Measurements from ENCODE around the gene GRK4.
"Not testable (repeated sequence)": the region's sequence is repeated elsewhere in the genome, so short reads cannot be mapped to it uniquely, and the experiment has no call there.

The GRK4 gene

GRCh38 chr4:2977211-2978088 is 14.1 kb downstream of the GRK4 start:
- TF ChIP-seq CTCF (IDR thresholded peaks at IDR 0.05; ENCODE audit: insufficient read depth, low read length, poor library complexity, severe bottlenecking): no peak
- Histone ChIP-seq H3K27me3 (replicated peaks; ENCODE audit: control insufficient read depth, insufficient read depth, low read length) (no peaks in the 10 kb centered on the region), H3K4me3 (replicated peaks; ENCODE audit: low read depth, low read length) (no peak overlapping the region), H3K36me3 (ENCODE audit: control insufficient read depth, insufficient read depth, low read length) (no peaks in the 10 kb centered on the region)
- DNase-seq (ENCODE audit: extremely low read depth, insufficient read length): no peak

GRCh38 chr4:2981256-2981819 is 18.0 kb downstream of the GRK4 start:
- no peaks in the 10 kb centered on the region for H3K27me3 ChIP-seq (replicated peaks; ENCODE audit: control insufficient read depth, insufficient read depth, low read length)
- H3K36me3 ChIP-seq (ENCODE audit: control insufficient read depth, insufficient read depth, low read length): no peaks in the 10 kb centered on the region
- no peak for DNase-seq (ENCODE audit: extremely low read depth, insufficient read length)
- H3K4me3 ChIP-seq (replicated peaks; ENCODE audit: low read depth, low read length): no peak overlapping the region
- TF ChIP-seq CTCF (IDR thresholded peaks at IDR 0.05; ENCODE audit: insufficient read depth, low read length, poor library complexity, severe bottlenecking): no peak

GRCh38 chr4:2982012-2982411 is 18.6 kb downstream of the GRK4 start:
- no peaks in the 10 kb centered on the region for H3K27me3 ChIP-seq (replicated peaks; ENCODE audit: control insufficient read depth, insufficient read depth, low read length)
- no peaks in the 10 kb centered on the region for H3K36me3 ChIP-seq (ENCODE audit: control insufficient read depth, insufficient read depth, low read length)
- H3K4me3 ChIP-seq (replicated peaks; ENCODE audit: low read depth, low read length): no peak overlapping the region
- TF ChIP-seq CTCF (IDR thresholded peaks at IDR 0.05; ENCODE audit: insufficient read depth, low read length, poor library complexity, severe bottlenecking): no peak
- DNase-seq (ENCODE audit: extremely low read depth, insufficient read length): no peak

GRCh38 chr4:2983715-2984114 is 20.3 kb downstream of the GRK4 start:
- H3K27me3 ChIP-seq (replicated peaks; ENCODE audit: control insufficient read depth, insufficient read depth, low read length); DNase-seq (ENCODE audit: extremely low read depth, insufficient read length); H3K36me3 ChIP-seq (ENCODE audit: control insufficient read depth, insufficient read depth, low read length); H3K4me3 ChIP-seq (replicated peaks; ENCODE audit: low read depth, low read length): not testable (repeated sequence)

- H3K36me3 ChIP-seq (ENCODE audit: control insufficient read depth, insufficient read depth, low read length): no peaks in the 10 kb centered on the region
- H3K27me3 ChIP-seq (replicated peaks; ENCODE audit: control insufficient read depth, insufficient read depth, low read length): no peaks in the 10 kb centered on the region
- DNase-seq (ENCODE audit: extremely low read depth, insufficient read length): no peak
- TF ChIP-seq CTCF (IDR thresholded peaks at IDR 0.05; ENCODE audit: insufficient read depth, low read length, poor library complexity, severe bottlenecking): no peak
- H3K4me3 ChIP-seq (replicated peaks; ENCODE audit: low read depth, low read length): no peak overlapping the region
Observed at GRCh38 chr4:2991243-2991642, 27.9 kb downstream of the GRK4 start.

GRCh38 chr4:2994917-2995316 is 31.5 kb downstream of the GRK4 start:
- H3K36me3 ChIP-seq (ENCODE audit: control insufficient read depth, insufficient read depth, low read length): no peaks in the 10 kb centered on the region
- no peak for DNase-seq (ENCODE audit: extremely low read depth, insufficient read length)
- TF ChIP-seq CTCF (IDR thresholded peaks at IDR 0.05; ENCODE audit: insufficient read depth, low read length, poor library complexity, severe bottlenecking): no peak
- no peaks in the 10 kb centered on the region for H3K27me3 ChIP-seq (replicated peaks; ENCODE audit: control insufficient read depth, insufficient read depth, low read length)
- no peak overlapping the region for H3K4me3 ChIP-seq (replicated peaks; ENCODE audit: low read depth, low read length)
